Activated effector memory CD4-positive, alpha-beta T cell treated with Interleukin-2 at 50 U/mL for 16 hours (primary cell): Measurements from ENCODE around the gene APOLD1.
"Not testable (repeated sequence)": the region's sequence is repeated elsewhere in the genome, so short reads cannot be mapped to it uniquely, and the experiment has no call there.

ENCODE experiments used
- DNase-seq: peaks from one replicate; pipeline ENCODE4 v3.0.0-alpha.2; 2020

The APOLD1 gene

GRCh38 chr12:12810553-12811021 lies 25.1 kb downstream of the APOLD1 start:
- DNase-seq, result no peak

- no peak for DNase-seq
Measured at GRCh38 chr12:12811343-12811742, 25.9 kb downstream of the APOLD1 start.

GRCh38 chr12:12812174-12812573 lies 26.7 kb downstream of the APOLD1 start:
- no peak for DNase-seq

GRCh38 chr12:12812618-12813119 lies 27.2 kb downstream of the APOLD1 start:
- DNase-seq, result no peak

GRCh38 chr12:12813120-12814101 lies 28.0 kb downstream of the APOLD1 start, which contains the start of gene DDX47:
DDX47 (plus strand) TSS chr12:12813346; CDS start chr12:12813368, 22 bp downstream.
- peak; percentile 93 for DNase-seq

GRCh38 chr12:12817616-12818015 lies 32.2 kb downstream of the APOLD1 start:
- DNase-seq, result no peak

- DNase-seq, result no peak
Measured at GRCh38 chr12:12818701-12819100, 33.2 kb downstream of the APOLD1 start.

GRCh38 chr12:12819221-12819620 lies 33.8 kb downstream of the APOLD1 start:
- DNase-seq, result no peak

GRCh38 chr12:12819752-12820311 lies 34.4 kb downstream of the APOLD1 start:
- no peak for DNase-seq

- not testable (repeated sequence) for DNase-seq
Measured at GRCh38 chr12:12820376-12820775, 34.9 kb downstream of the APOLD1 start.

GRCh38 chr12:12821975-12822374 lies 36.5 kb downstream of the APOLD1 start:
- DNase-seq, result no peak

- DNase-seq, result no peak
Measured at GRCh38 chr12:12822886-12823285, 37.4 kb downstream of the APOLD1 start.

GRCh38 chr12:12823300-12823699 lies 37.8 kb downstream of the APOLD1 start:
- no peak for DNase-seq

GRCh38 chr12:12823811-12824210 lies 38.4 kb downstream of the APOLD1 start:
- no peak for DNase-seq

GRCh38 chr12:12835378-12836146 lies 50.1 kb downstream of the APOLD1 start:
- DNase-seq, result no peak

- no peak for DNase-seq
Measured at GRCh38 chr12:12836571-12836970, 51.1 kb downstream of the APOLD1 start.

GRCh38 chr12:12837025-12837812 lies 51.8 kb downstream of the APOLD1 start:
- DNase-seq, result peak; percentile 7

- DNase-seq, result no peak
Measured at GRCh38 chr12:12837813-12838153, 52.3 kb downstream of the APOLD1 start.

GRCh38 chr12:12839003-12839395 lies 53.5 kb downstream of the APOLD1 start:
- no peak for DNase-seq

GRCh38 chr12:12839439-12839838 lies 54.0 kb downstream of the APOLD1 start:
- not testable (repeated sequence) for DNase-seq

GRCh38 chr12:12839873-12840579 lies 54.6 kb downstream of the APOLD1 start:
- DNase-seq, result no peak

- DNase-seq, result no peak
Measured at GRCh38 chr12:12840580-12840899, 55.1 kb downstream of the APOLD1 start.
